ENCODE results near the gene ANKRD63. TPM values are rescaled to one million over a fixed set of nuclear protein-coding genes. Genes with fewer than 3 reads are reported as not detected.

The ANKRD63 gene
- total and polyA plus RNA-seq, 9 of the 15 experiments (the other 6 are each of a cell fraction or from before 2014, with no cell fraction given) = 1.3 to 2.0 (median 1.8) TPM; not detected in 6

- CTCF ChIA-PET (ENCODE audit: low intra/inter-chr PET ratio) = interaction anchor here (0.5 to 7.1 kb wide), 4 partner anchors 60 to 145 kb away, joined by 3 to 218 read pairs (median 8); no protein-coding TSS in a partner anchor
- Histone ChIP-seq H3K4me2 (ENCODE audit: insufficient read depth, low read length) (peak overlapping the region; percentile 11), H3K9me1 (ENCODE audit: control insufficient read depth, insufficient read depth, low read length) (no peaks in the 10 kb centered on the region), H3K27me3 (ENCODE audit: control insufficient read depth in 2 of 2, insufficient read depth in 2 of 2, low read length in 2 of 2) (peaks cover 0 to 3% of the 10 kb centered on the region in 2 experiments; a peak in 2 of 5 replicates), H3K36me3 (ENCODE audit: control insufficient read depth, insufficient read depth, low read length) (no peaks in the 10 kb centered on the region), H4K20me1 (replicated peaks; ENCODE audit: control insufficient read depth, insufficient read depth, low read length) (0 out of 2 replicates have a peak, but pooled peaks cover 3% of the 10 kb centered on the region), H3K27ac (ENCODE audit: extremely low read depth, low read depth, low read length) (no peak overlapping the region), H3K9me3 (replicated peaks; ENCODE audit: control insufficient read depth, insufficient read depth, low read depth, low read length) (no peaks in the 10 kb centered on the region), H3K9ac (ENCODE audit: insufficient read depth in 1 of 2, low read depth in 2 of 2, low read length in 2 of 2) (peak overlapping the region in 1 of 2 experiments; percentile 58; a peak in 1 of 4 replicates), H3K4me1 (replicated peaks in 1 of 2; ENCODE audit: control insufficient read depth in 2 of 2, insufficient read depth in 2 of 2, low read length in 2 of 2) (peaks cover 13 to 50% of the 10 kb centered on the region in 2 experiments), H3K4me3 (no peak overlapping the region), H2AFZ (ENCODE audit: low read depth, low read length) (peak overlapping the region; percentile 25; the same call in 1 of the 2 replicates), H3K79me2 (ENCODE audit: control insufficient read depth, insufficient read depth, low read length) (no peaks in the 10 kb centered on the region)
- FAIRE-seq = no peak
- no peak for TF ChIP-seq BDP1 (IDR thresholded peaks at IDR 0.05; ENCODE audit: insufficient read depth, insufficient read length)
- no peak for TF ChIP-seq ZBTB12 (CRISPR knock-in tag; IDR thresholded peaks at IDR 0.05)
- no peak for TF ChIP-seq POLR2B (IDR thresholded peaks at IDR 0.05; ENCODE audit: low read depth, partially characterized antibody)
- peak; percentile 83 for TF ChIP-seq SPI1 (IDR thresholded peaks at IDR 0.05; ENCODE audit: borderline replicate concordance, low read depth, low read length)
- POLR2A ChIA-PET = interaction anchor here (0.6 to 0.8 kb wide), 3 partner anchors 50 to 230 kb away, joined by 3 read pairs; no protein-coding TSS in a partner anchor
- ATAC-seq = no peak
- in situ Hi-C loops (cut with MboI) (loop anchor here (5.0 kb wide), 1 partner anchor 35 kb away; no protein-coding TSS in a partner anchor), intact Hi-C loops (cut with micrococcal nuclease) (no loop called here)
- no TSS peak for BruUV-seq (replicated peaks)
- no peak for DNase-seq (ENCODE audit: extremely low read depth in 1 of 4, low spot score in 3 of 4)
- WGBS (ENCODE audit: insufficient coverage, low coverage, missing lambda C conversion rate) = 46% methylated on average over 12 of the region's 16 CpGs
These were observed 5.4 kb downstream of the ANKRD63 start for GRCh38 chr15:40277471-40277870.

All from K562 (cell line).